Measurements from ENCODE around the gene DPPA3.

The DPPA3 gene

DNA sequence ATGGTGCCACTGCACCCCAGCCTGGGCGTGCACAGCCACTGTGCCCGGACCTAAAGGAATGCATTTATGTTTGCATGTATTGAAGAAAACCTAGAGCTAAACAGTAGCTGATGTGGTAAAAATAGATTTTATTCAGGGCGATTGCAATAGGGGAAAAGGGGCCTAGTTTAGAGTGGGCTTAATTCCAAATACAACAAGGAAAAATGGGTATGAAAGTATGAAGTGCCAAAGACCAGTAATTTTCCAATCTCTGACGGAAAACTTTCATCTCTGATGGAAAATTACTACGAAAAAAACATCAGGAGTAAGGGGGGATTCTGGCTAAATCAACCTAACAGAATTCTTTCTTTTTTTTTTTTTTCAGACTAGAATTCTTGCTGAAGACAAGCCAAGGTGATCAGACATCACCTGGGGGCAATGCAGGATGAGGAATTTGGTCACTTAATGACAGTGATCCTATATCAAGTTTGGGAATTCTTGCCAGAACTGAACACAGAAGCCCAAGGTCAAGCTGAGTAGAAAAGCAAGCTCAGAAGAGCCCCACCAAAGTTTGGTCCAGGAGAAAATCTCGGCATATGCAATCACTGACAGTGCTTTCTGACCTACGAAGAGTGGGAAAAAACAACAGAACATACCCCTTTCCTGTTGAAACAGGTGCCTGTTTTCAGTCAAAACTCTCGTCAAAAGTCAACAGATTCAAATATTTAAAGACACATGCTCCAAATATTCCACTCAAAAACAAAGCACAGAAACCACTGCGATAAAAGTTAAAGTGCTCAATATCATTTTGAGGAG, 31.8 kb upstream of the DPPA3 start:
- Histone ChIP-seq H3K4me3 (no peak overlapping the region), H3K27ac (no peak overlapping the region)
- DNase-seq (ENCODE audit: low spot score): no peak
- TF ChIP-seq, protein P1, sequence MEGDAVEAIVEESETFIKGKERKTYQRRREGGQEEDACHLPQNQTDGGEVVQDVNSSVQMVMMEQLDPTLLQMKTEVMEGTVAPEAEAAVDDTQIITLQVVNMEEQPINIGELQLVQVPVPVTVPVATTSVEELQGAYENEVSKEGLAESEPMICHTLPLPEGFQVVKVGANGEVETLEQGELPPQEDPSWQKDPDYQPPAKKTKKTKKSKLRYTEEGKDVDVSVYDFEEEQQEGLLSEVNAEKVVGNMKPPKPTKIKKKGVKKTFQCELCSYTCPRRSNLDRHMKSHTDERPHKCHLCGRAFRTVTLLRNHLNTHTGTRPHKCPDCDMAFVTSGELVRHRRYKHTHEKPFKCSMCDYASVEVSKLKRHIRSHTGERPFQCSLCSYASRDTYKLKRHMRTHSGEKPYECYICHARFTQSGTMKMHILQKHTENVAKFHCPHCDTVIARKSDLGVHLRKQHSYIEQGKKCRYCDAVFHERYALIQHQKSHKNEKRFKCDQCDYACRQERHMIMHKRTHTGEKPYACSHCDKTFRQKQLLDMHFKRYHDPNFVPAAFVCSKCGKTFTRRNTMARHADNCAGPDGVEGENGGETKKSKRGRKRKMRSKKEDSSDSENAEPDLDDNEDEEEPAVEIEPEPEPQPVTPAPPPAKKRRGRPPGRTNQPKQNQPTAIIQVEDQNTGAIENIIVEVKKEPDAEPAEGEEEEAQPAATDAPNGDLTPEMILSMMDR (IDR thresholded peaks at IDR 0.05): no peak

DNA sequence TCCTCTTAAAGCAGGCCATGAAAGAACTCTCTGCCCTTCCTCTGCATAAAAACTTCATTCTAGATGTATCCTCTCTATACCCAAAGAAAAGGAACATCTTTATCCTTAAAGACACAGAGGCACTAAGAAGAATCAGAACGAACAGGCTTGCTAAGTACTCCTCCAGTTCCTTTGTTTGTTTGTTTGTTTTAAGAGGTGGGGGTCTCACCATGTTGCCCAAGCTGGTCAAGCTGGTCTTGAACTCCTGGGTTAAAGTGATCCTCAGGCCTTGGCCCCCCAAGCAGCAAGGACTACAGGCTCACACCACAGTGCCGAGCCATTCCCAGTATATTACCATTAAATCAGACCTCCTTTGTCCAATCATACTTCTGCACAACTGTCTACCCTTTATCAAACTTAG, 29.7 kb upstream of the DPPA3 start:
- TF ChIP-seq, protein P1 (IDR thresholded peaks at IDR 0.05): no peak
- no peak overlapping the region for H3K27ac ChIP-seq
- no peak for DNase-seq (ENCODE audit: low spot score)
- no peak overlapping the region for H3K4me3 ChIP-seq

DNA sequence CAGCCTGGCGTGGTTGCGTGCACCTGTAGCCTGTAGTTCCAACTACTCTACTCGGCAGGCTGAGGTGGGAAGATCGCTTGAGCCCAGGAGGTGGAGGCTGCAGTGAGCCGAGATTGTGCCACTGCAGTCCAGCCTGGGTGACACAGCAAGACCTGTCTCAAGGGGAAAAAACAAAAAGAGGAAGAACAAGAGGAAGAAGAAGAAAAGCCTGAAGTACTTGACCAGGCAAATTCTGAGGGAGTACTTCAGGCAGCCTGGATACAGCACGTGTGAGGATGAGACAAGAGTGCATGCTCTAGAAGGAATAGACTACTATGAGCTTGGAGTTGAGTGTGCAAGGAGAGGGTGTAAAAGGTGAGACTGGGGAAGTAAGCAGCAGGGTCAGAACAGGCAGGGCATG, 17.4 kb upstream of the DPPA3 start:
- DNase-seq (ENCODE audit: low spot score): no peak
- no peak overlapping the region for H3K27ac ChIP-seq
- TF ChIP-seq, protein P1 (IDR thresholded peaks at IDR 0.05): no peak
- no peak overlapping the region for H3K4me3 ChIP-seq

DNA sequence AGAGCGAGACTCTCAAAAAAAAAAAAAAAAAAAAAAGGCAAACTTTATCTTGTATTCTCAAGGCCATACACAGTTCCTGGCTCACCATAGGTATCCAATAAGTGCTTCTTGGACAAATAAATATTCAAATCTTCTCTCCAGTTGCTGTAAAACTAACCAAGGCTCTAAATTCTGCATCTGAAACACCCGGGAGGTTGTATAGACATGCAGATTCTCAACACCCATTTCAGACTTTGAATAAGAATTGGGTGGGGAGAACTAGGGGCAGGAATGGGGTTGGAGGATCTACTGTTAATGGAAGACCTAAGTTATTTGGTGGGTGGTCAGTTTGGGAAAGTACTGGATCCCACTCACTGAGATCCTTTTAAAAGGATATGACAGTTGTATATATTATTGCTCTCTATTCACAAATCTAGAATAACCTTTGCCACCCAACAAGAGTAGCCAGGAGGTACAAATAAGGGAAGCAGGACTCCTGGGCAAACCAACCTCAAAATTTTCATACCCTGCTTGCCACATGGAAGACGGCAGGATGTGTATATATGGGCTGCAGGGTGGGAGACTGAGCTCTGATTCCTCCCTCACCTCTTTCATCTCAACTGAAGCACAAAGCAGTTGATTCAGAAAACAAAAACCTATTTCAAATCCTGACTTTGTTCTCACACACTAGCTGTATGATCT, 16.5 kb upstream of the DPPA3 start:
- DNase-seq (ENCODE audit: low spot score): no peak
- no peak overlapping the region for H3K27ac ChIP-seq
- H3K4me3 ChIP-seq: no peak overlapping the region
- TF ChIP-seq, protein P1 (IDR thresholded peaks at IDR 0.05): no peak

DNA sequence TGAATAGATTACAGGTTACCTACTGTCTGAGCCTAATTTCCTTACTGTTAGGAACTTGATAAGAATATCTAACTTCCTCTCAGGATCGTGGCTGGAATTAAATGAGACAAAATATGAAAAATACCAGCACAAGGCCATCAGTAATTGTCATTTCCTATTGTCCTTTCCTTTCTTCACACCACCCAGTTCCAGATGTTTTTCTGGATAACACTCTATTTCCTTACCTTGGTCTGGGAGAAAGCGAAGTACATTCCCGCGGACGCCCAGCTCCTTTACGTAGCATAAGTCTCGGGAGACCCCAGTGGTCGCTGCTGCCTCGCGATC, 16.0 kb upstream of the DPPA3 start:
- H3K4me3 ChIP-seq: peak overlapping the region; percentile 27
- TF ChIP-seq, protein P1 (IDR thresholded peaks at IDR 0.05): no peak
- H3K27ac ChIP-seq: no peak overlapping the region
- no peak for DNase-seq (ENCODE audit: low spot score)

DNA sequence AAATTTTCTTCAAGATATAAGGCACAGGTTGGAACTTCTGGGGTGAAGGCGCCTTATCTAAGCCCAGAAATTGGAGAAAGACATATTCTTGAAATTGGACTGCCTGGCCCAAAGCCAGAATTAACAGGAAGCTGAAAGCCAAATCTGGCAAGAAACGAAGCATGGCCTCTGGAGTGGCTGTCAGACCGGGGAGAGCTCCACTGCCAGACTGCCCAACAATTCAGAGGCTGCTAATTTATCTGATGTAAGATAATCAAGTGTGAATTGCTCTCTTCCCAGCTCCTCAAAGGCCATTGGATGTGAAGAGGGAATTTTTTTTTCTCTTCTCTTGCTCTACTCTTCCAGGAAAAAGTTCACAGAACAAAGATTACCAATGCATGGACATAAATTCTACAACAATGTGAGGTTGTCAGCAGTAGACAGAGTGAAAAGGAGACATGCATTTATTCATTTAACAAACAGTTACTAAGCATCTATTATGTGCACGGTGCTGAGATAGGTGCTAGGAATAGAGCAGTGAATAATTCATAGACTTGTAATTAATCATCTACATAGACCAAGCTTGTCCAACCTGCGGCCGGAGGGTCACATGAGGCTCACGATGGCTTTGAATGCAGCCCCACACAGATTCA, 15.6 kb upstream of the DPPA3 start, which contains the start of gene GDF3:
Gene GDF3 (minus strand): TSS at position 210 of the 632 bp plus-strand sequence. CDS start 47 bp downstream, at position 163.
- TF ChIP-seq, protein P1 (IDR thresholded peaks at IDR 0.05): no peak
- H3K4me3 ChIP-seq: peak within 1 kb of the TSS; percentile 27
- DNase-seq (ENCODE audit: low spot score): no peak
- H3K27ac ChIP-seq: no peak within 1 kb of the TSS

Measured in coronary artery (tissue), 2 donors.